AG04449 (cell line): ENCODE results near the gene POU6F1.
"Not testable (repeated sequence)": the region's sequence is repeated elsewhere in the genome, so short reads cannot be mapped to it uniquely, and the experiment has no call there.

Experiments used
- CTCF ChIA-PET: fragments of 350-600 bp; formaldehyde crosslinking; extraction: SDS; loops from one replicate; lab custom pipeline; 2021; ENCODE audit warnings: antibody characterized with exemption; lab: Yijun Ruan, JAX
- POLR2A ChIA-PET: fragments of 400-600, 350-600 bp; formaldehyde crosslinking; extraction: SDS; loops from one replicate; lab custom pipeline; 2020; ENCODE audit warnings: antibody characterized with exemption, inconsistent platforms; lab: Yijun Ruan, JAX
- DNase-seq: peaks from one replicate; pipeline ENCODE4 v3.0.0-alpha.2; 2010; ENCODE audit warnings: low read depth, low spot score
- H3K4me3 ChIP-seq: 2 replicates; pipeline ENCODE4 v1.5.1; 2011; ENCODE audit warnings: low read depth, mild to moderate bottlenecking, control low read depth, low read length
- TF ChIP-seq, protein P1 (sequence below): IDR thresholded peaks from one replicate; pipeline ENCODE4 v1.5.1; 2011; ENCODE audit warnings: mild to moderate bottlenecking, moderate library complexity, low read length, control low read depth, inconsistent platforms; ENCODE audit not compliant: insufficient read depth; ENCODE audit errors: missing control alignments

Gene POU6F1, protein sequence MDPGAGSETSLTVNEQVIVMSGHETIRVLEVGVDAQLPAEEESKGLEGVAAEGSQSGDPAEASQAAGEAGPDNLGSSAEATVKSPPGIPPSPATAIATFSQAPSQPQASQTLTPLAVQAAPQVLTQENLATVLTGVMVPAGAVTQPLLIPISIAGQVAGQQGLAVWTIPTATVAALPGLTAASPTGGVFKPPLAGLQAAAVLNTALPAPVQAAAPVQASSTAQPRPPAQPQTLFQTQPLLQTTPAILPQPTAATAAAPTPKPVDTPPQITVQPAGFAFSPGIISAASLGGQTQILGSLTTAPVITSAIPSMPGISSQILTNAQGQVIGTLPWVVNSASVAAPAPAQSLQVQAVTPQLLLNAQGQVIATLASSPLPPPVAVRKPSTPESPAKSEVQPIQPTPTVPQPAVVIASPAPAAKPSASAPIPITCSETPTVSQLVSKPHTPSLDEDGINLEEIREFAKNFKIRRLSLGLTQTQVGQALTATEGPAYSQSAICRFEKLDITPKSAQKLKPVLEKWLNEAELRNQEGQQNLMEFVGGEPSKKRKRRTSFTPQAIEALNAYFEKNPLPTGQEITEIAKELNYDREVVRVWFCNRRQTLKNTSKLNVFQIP

DNA sequence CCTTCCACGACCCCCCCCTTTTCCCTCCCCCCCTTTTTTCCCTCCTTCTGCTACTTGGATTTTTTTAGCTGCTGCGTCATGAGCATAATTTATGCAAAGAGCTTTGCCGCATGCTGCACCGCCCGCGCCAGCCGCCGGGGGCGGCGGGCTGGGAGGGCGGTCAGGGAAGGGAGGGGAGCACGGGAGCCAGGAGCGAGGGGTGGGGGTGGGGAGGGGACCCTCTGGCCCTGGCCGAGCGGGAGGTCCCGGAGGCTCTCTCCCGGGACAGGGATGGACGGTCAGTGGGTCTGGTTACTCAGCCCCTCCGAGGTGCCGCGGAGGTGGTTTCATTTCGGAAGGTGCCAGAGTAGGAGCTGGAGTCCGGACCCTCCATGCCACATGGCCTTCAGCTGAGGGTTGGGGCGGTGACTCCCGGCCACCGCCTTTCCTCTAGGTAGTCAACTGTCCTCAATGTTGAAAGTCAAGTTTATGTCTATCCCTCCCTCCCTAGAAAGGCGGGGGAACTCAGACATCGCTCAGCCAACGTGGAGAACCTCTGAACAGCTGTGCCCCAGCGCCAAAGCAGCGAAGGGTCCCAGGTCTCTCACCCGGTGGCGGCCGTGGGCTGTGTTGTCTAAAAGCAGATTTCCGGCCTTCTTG lies at the start of gene POU6F1:
TSS of gene POU6F1 (minus strand) at position 95 of the 639 bp plus-strand sequence. CDS start 11,226 bp downstream, outside the sequence.
- POLR2A ChIA-PET = interaction anchor here (0.6 to 1.9 kb wide), 5 partner anchors 13 to 608 kb away, joined by 3 to 15 read pairs (median 4); partner anchors contain the start of genes CSRNP2 and DAZAP2
- TF ChIP-seq, protein P1, sequence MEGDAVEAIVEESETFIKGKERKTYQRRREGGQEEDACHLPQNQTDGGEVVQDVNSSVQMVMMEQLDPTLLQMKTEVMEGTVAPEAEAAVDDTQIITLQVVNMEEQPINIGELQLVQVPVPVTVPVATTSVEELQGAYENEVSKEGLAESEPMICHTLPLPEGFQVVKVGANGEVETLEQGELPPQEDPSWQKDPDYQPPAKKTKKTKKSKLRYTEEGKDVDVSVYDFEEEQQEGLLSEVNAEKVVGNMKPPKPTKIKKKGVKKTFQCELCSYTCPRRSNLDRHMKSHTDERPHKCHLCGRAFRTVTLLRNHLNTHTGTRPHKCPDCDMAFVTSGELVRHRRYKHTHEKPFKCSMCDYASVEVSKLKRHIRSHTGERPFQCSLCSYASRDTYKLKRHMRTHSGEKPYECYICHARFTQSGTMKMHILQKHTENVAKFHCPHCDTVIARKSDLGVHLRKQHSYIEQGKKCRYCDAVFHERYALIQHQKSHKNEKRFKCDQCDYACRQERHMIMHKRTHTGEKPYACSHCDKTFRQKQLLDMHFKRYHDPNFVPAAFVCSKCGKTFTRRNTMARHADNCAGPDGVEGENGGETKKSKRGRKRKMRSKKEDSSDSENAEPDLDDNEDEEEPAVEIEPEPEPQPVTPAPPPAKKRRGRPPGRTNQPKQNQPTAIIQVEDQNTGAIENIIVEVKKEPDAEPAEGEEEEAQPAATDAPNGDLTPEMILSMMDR = peak; percentile 68
- H3K4me3 ChIP-seq = peak within 1 kb of the TSS; percentile 77
- no peak for DNase-seq
- CTCF ChIA-PET = interaction anchor here (0.7 to 3.9 kb wide), 12 partner anchors 12 to 233 kb away, joined by 3 to 27 read pairs (median 3); no protein-coding TSS in a partner anchor

DNA sequence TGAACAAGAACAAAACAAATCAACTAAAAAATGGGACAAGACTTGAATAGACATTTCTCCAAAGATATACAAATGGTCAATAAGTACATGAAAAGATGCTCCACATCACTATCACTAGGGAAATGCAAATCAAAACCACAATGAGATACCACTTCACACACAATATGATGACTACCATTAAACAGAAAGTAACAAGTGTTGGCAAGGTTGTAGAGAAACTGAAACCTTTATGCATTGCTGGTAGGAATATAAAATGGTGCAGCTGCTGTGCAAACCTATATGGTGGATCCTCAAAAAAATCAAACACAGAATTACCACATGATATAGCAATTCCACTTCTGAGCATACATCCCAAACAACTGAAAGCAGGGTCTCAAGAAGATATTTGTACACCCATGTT lies 47.2 kb upstream of the POU6F1 start:
- ChIA-PET CTCF (no interaction called here), POLR2A (no interaction called here)
- TF ChIP-seq, protein P1 = no peak
- no peak overlapping the region for H3K4me3 ChIP-seq
- no peak for DNase-seq

DNA sequence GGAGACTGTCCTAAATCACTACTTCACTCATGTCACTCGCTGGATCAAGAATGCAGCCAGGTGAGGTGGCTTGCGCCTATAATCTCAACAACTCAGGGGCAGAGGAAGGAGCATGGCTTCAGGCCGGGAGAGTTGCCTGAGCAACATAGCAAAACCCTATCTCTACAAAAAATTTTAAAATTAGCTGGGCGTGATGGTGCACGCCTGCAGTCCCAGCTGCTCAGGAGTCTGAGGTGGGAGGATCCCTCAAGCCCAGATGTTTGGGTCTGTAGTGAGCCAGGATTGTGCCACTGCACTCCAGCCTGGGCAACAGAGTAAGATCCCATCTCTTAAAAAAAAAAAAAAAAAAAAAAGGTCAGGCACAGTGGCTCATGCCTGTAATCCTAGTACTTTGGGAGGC lies 46.4 kb upstream of the POU6F1 start:
- TF ChIP-seq, protein P1 = no peak
- POLR2A ChIA-PET = no interaction called here
- no peak for DNase-seq
- CTCF ChIA-PET = interaction anchor here (3.3 kb wide), 1 partner anchor 78 kb away, joined by 22 read pairs; no protein-coding TSS in a partner anchor
- no peak overlapping the region for H3K4me3 ChIP-seq

DNA sequence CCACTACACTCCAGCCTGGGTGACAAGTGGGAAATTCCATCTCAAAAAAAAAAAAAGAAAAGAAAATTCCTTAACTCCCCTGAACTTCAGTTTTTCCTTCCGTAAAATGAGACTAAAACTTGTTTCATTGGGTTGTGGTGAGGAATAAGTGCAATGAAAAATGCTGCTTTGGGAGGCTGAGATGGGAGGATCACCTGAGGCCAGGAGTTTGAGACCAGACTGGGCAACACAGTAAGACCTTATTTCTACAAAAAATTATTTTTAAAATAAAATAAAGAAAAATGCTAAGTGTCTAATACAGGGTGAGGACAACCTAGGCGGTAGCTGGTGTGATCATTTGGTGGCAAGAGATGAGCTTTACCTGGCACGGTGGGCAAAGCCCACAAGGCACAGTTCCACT lies 45.5 kb upstream of the POU6F1 start:
- no peak overlapping the region for H3K4me3 ChIP-seq
- POLR2A ChIA-PET = interaction anchor here (0.8 kb wide), 1 partner anchor 8 kb away, joined by 4 read pairs; no protein-coding TSS in a partner anchor
- CTCF ChIA-PET = interaction anchor here (3.3 kb wide), 1 partner anchor 78 kb away, joined by 22 read pairs; no protein-coding TSS in a partner anchor
- DNase-seq = no peak
- TF ChIP-seq, protein P1 = no peak

DNA sequence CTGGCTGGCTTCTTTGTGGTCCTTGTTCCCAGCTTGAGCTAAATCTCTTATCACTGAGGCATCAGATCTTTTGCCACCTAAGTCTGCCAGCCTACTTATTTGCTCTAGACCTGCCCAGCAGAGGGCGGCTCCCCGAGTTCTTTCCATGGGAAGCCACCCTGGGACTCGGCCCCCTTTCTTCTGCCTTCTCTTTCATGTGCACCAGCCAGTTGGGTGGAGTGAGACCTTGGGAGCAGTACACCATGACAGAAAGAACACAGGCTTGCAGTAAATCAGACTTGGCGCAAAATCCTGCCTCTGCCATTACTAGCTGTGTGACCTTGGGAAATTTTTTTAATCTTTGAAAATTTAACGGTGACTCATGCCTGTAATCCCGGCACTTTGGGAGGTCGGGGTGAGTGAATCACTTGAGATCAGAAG lies 44.9 kb upstream of the POU6F1 start:
- ChIA-PET POLR2A (interaction anchor here (0.8 to 1.2 kb wide), 2 partner anchors 8 to 179 kb away, joined by 4 read pairs; partner anchors contain the start of gene CSRNP2), CTCF (interaction anchor here (3.3 kb wide), 1 partner anchor 79 kb away, joined by 22 read pairs; no protein-coding TSS in a partner anchor)
- DNase-seq = no peak
- H3K4me3 ChIP-seq = no peak overlapping the region
- TF ChIP-seq, protein P1 = no peak

DNA sequence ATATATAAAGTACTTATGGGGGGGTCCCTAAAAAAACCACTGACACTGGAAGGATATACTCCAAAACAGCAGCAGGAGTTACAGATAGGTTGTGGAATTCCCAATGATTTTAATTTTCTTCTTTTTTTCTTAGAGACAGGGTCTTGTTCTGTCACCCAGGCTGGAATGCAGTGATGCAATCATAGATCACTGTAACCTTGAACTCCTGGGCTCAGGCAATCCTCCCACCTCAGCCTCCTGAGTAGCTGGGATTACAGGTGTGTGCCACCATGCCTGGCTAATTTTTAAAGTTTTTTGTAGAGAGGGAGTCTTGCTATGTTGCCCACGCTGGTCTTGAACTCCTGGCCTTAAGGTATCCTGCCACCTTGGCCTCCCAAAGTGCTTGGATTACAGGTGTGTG lies 41.7 kb upstream of the POU6F1 start:
- H3K4me3 ChIP-seq, POLR2A ChIA-PET, DNase-seq: not testable (repeated sequence)
- CTCF ChIA-PET = interaction anchor here (0.8 to 1.5 kb wide), 2 partner anchors 8 to 81 kb away, joined by 3 to 4 read pairs; no protein-coding TSS in a partner anchor
